Measurements from ENCODE around the gene ATP8A2.

DNA sequence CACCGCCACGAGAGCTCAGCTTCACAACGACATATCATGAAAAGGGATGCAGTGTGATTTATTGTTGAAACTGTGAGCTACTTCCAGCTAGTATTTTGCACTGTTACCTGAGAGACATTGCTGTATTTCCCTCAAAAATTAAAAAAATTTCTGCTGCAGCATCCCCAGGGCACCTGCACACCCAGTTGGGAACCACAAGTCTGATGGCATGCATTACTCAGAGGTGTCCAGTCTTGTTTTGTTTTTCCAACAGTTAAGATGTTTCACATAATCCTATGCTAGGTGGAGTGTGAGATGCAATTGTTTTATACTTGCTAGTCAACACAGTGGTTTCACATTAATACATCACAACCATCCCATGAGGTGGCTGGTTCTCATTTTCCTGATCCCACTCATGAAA, 394.8 kb downstream of the ATP8A2 start:
- TF ChIP-seq, protein P1, sequence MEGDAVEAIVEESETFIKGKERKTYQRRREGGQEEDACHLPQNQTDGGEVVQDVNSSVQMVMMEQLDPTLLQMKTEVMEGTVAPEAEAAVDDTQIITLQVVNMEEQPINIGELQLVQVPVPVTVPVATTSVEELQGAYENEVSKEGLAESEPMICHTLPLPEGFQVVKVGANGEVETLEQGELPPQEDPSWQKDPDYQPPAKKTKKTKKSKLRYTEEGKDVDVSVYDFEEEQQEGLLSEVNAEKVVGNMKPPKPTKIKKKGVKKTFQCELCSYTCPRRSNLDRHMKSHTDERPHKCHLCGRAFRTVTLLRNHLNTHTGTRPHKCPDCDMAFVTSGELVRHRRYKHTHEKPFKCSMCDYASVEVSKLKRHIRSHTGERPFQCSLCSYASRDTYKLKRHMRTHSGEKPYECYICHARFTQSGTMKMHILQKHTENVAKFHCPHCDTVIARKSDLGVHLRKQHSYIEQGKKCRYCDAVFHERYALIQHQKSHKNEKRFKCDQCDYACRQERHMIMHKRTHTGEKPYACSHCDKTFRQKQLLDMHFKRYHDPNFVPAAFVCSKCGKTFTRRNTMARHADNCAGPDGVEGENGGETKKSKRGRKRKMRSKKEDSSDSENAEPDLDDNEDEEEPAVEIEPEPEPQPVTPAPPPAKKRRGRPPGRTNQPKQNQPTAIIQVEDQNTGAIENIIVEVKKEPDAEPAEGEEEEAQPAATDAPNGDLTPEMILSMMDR (IDR thresholded peaks at IDR 0.05), result no peak
- TF ChIP-seq POLR2AphosphoS5 (IDR thresholded peaks at IDR 0.05; ENCODE audit: low read depth, low read length) (no peak), TCF7L2 (IDR thresholded peaks at IDR 0.05; ENCODE audit: low read depth, low read length) (no peak)

All from Panc1 (cell line).